Measurements from ENCODE around the gene LYPD5.
"Not testable (repeated sequence)": the region's sequence is repeated elsewhere in the genome, so short reads cannot be mapped to it uniquely, and the experiment has no call there.

Gene LYPD5

DNA sequence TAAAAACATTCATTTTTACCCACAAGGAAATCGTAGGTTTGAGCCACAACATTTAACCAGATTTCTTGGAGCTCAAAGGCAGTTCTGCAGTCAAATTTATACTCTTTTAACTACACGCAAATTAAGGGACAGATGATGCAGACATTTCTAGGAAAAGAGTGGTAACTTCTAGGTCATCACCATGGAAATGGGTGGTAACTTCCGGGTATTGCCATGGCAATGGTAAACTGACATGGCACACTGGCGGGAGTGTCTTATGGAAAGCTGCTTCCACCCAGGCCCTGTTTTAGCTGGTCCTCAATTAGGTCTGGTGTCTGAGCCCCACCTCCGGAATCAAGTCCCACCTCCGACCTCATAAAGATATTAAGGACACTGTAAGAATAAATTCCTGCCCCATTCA, 10.4 kb upstream of the LYPD5 start:
- no peak overlapping the region for H3K4me3 ChIP-seq (replicated peaks; ENCODE audit: low read depth, low read length)
- TF ChIP-seq, protein P1, sequence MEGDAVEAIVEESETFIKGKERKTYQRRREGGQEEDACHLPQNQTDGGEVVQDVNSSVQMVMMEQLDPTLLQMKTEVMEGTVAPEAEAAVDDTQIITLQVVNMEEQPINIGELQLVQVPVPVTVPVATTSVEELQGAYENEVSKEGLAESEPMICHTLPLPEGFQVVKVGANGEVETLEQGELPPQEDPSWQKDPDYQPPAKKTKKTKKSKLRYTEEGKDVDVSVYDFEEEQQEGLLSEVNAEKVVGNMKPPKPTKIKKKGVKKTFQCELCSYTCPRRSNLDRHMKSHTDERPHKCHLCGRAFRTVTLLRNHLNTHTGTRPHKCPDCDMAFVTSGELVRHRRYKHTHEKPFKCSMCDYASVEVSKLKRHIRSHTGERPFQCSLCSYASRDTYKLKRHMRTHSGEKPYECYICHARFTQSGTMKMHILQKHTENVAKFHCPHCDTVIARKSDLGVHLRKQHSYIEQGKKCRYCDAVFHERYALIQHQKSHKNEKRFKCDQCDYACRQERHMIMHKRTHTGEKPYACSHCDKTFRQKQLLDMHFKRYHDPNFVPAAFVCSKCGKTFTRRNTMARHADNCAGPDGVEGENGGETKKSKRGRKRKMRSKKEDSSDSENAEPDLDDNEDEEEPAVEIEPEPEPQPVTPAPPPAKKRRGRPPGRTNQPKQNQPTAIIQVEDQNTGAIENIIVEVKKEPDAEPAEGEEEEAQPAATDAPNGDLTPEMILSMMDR (IDR thresholded peaks at IDR 0.05; ENCODE audit: low read depth, low read length, missing control alignments) = no peak
- no peak for DNase-seq (ENCODE audit: extremely low read depth, low read depth)

DNA sequence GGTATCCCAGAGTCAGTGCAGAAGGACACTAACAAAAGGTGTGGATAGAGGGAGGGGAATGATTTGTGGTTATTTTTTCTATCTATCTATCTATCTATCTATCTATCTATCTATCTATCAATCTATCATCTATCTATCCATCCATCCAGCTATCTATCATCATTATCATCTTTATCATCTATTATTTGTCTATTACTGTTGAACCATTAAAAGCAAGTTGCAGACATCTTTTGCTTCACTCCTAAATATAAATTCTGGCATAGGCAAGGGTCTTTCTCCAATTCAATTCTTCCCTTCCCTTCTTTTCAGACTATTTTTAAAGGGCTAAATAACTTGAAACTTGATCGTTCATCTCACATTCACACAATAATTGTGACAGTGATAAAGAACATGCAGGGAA, 10.0 kb upstream of the LYPD5 start:
- no peak for DNase-seq (ENCODE audit: extremely low read depth, low read depth)
- TF ChIP-seq, protein P1 (IDR thresholded peaks at IDR 0.05; ENCODE audit: low read depth, low read length, missing control alignments) = no peak
- no peak overlapping the region for H3K4me3 ChIP-seq (replicated peaks; ENCODE audit: low read depth, low read length)

DNA sequence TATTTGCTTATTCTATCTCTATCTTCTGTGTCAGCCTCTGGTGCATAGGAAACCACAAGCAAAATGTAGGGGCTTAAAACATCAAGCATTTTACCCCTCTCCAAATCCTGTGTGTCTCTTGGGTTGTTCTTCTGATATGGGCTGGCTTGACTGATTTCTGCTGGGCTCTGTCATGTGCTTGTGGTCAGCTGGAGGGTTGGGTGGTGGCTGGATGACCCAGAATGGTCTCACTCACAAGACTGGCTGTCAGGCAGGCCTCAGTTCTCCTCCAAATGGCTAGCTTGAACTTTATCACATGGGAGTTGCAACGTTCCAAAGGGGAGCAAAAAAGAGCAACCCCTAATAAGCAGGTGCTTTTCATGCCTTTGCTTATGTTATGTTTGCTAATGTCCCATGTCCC, 9.6 kb upstream of the LYPD5 start:
- no peak overlapping the region for H3K4me3 ChIP-seq (replicated peaks; ENCODE audit: low read depth, low read length)
- TF ChIP-seq, protein P1 (IDR thresholded peaks at IDR 0.05; ENCODE audit: low read depth, low read length, missing control alignments) = no peak
- DNase-seq (ENCODE audit: extremely low read depth, low read depth) = no peak

DNA sequence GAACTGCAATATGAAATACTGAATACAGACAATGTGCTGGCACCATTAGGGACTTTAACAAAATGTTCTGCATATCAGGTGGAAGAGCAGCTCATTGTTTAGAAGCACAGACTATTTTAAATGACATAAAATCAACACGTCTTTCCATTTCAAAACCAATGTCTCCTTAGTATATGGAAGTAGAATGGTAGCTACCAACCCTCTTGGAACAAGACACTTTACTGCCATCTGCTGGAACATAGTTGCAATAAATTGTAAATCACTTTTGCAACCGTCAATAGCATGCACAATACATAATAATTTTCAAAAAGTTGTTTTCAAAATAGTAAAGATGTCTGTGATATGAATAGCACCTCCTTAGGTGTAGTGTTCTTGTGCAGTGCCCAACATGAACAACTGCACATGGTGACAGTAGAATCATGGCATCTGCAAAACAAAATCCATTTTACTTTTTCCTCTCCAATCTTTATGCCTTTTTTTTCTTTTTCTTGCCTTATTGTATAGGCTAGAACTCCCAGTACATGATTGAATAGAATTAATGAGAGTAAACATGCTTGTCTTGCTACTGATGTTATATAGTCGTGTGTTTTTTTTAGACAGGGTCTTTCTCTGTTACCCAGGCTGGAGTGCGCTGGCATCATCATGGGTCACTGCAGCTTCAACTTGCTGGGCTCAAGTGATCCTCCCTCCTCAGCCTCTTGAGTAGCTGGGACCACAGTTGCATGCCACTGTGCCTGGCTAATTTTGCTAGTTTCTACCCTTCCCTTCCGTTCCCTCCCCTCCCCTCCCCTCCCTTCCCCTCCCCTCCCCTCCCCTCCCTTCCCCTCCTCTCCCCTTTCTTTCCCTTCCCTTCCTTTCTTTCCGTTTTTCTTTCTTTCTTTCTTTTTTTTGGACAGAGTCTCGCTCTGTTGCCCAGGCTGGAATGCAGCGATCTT, 7.8 kb upstream of the LYPD5 start:
- H3K4me3 ChIP-seq (replicated peaks; ENCODE audit: low read depth, low read length) = no peak overlapping the region
- TF ChIP-seq, protein P1 (IDR thresholded peaks at IDR 0.05; ENCODE audit: low read depth, low read length, missing control alignments) = peak; percentile 47
- no peak for DNase-seq (ENCODE audit: extremely low read depth, low read depth)

DNA sequence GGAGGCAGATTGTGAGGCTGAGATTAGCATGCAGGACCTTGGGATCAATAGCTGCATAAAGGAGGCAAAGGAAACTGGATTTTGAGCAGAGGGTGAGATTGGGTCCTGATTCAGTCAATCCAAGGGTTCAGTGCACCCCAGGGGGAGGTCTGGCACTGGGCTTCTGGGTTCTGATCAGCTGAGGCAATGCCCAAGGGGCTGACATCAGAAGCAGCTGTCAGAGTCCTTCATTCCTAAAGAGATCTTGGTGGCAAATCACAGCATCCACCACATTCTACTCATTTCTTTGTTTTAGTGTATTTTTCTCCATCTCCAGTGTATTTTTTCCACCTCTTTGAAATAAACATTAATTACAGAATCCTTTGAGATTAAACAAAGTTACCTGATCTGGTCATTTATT, 5.4 kb upstream of the LYPD5 start:
- no peak for DNase-seq (ENCODE audit: extremely low read depth, low read depth)
- H3K4me3 ChIP-seq (replicated peaks; ENCODE audit: low read depth, low read length) = no peak overlapping the region
- TF ChIP-seq, protein P1 (IDR thresholded peaks at IDR 0.05; ENCODE audit: low read depth, low read length, missing control alignments) = no peak

DNA sequence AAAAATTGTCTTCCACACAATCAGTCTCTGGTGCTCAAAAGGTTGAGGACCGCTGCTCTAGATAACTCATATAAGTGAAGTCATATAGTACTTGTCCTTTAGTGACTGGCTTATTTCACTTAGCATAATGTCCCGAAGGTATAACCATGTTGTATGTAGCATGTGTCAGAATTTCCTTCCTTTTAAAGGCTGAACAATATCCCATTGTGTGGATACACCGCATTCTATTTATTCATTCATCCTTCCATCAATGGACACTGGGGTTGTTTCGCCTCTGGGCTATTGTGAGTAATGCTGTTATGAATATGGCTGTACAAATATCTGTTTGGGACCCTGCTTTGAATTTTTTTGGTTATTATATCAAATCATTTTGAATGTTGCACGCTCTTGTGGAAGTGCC, 4.6 kb upstream of the LYPD5 start:
- TF ChIP-seq, protein P1 (IDR thresholded peaks at IDR 0.05; ENCODE audit: low read depth, low read length, missing control alignments) = no peak
- no peak overlapping the region for H3K4me3 ChIP-seq (replicated peaks; ENCODE audit: low read depth, low read length)
- no peak for DNase-seq (ENCODE audit: extremely low read depth, low read depth)

DNA sequence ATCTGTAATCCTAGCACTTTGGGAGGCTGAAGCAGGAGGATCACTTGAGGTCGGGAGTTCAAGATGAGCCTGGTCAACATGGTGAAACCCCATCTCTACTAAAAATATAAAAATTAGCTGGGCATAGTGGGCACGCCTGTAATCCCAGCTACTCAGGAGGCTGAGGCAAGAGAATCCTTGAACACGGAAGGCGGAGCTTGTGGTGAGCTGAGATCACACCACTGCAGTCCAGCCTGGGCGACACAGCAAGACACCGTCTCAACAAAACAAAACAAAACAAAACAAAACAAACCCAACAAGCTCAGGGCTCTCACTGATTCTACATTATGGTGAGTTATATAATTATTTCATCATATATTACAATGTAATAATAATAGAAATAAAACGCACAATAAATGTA, 4.2 kb upstream of the LYPD5 start:
- not testable (repeated sequence) for DNase-seq (ENCODE audit: extremely low read depth, low read depth); H3K4me3 ChIP-seq (replicated peaks; ENCODE audit: low read depth, low read length)

All from HFF-Myc (cell line).